Measurements from ENCODE around the gene CNKSR3. TPM values are rescaled to one million over a fixed set of nuclear protein-coding genes. Genes with fewer than 3 reads are reported as not detected.

Gene CNKSR3
- polyA plus RNA-seq, 3 donors, result not detected

DNA sequence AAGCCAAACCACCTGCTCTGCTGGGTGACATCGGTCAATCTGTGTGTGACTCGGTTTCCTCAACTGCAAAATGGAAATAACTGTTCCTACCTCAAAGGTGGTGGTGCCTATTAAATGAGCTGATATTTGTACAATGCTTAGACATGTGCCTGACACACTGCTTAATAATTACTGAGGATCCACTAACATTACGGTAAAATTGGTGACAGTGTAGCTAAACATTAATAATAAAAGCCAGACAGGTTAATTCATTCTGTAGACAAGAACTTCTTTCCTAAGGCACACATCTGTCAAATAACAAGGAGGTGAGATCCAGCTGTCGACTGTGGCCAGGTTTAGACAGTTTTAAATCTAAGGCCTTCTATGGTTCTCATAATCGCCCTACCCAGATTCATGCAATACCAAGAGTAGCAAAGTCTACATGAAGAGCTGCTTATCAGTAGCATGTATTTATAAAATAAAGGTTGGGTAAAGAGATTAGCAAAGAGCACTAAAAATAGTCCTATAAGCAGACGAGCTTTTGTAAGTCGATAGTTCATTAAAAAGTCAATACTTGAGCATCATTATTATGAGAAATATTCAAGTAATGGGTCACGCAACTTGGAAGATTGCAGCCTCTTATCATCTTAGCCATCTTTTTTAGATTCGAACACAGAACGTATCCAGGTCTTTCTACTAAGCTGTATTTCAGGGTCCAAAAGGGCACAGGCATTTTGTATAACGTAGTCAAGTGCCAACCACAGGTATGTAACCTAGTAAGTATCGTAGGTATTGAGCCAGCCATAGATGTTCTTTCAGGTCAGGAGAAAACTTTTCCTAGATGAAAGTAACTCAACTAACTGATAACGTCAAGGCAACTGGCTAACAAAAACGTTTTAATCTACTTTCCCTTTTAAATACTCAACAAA, 3.2 kb downstream of the CNKSR3 start:
- H3K4me1 Mint-ChIP-seq, result peaks cover 29% of the 10 kb centered on the region
- DNase-seq, result no peak
- H3K9me3 Mint-ChIP-seq, result peaks cover 0 to 9% (median 2%) of the 10 kb centered on the region in 7 donors
- Histone ChIP-seq H3K4me2 (replicated peaks; ENCODE audit: extremely low read depth, low read length, poor library complexity, severe bottlenecking) (no peak overlapping the region), H3K9me3 (replicated peaks in 1 of 2; ENCODE audit: control insufficient read depth in 1 of 2, insufficient read depth in 1 of 2, low read length in 2 of 2) (no peaks in the 10 kb centered on the region), H3K9ac (ENCODE audit: insufficient read depth, low read length, poor library complexity, severe bottlenecking) (no peak overlapping the region), H3K79me2 (ENCODE audit: insufficient read depth, low read length) (no peaks in the 10 kb centered on the region), H3K36me3 (replicated peaks in 1 of 2; ENCODE audit: control insufficient read depth in 1 of 2, insufficient read depth in 2 of 2, low read length in 2 of 2) (no peaks in the 10 kb centered on the region), H2AFZ (ENCODE audit: insufficient read depth, low read depth, low read length, poor library complexity, severe bottlenecking) (no peak overlapping the region), H3K27me3 (ENCODE audit: control insufficient read depth in 2 of 2, insufficient read depth in 2 of 2, low read length in 2 of 2) (peaks cover 13 to 28% of the 10 kb centered on the region in 2 donors), H3K4me3 (replicated peaks in 1 of 3; ENCODE audit: low read depth in 2 of 3, low read length in 3 of 3) (no peak overlapping the region), H3K4me1 (ENCODE audit: control insufficient read depth in 1 of 2, insufficient read depth in 2 of 2, low read length in 2 of 2) (peaks cover 13 to 22% of the 10 kb centered on the region in 2 donors), H3K27ac (ENCODE audit: low read depth in 1 of 2, low read length in 2 of 2) (no peak overlapping the region), H4K20me1 (ENCODE audit: insufficient read depth, low read length) (no peaks in the 10 kb centered on the region)
- no peak for TF ChIP-seq CTCF (IDR thresholded peaks at IDR 0.05)
- H3K4me3 Mint-ChIP-seq, result no peak overlapping the region
- peaks cover 24 to 44% (median 28%) of the 10 kb centered on the region in 3 donors for H3K27me3 Mint-ChIP-seq (ENCODE audit: low read depth in 3 of 3)
- no peaks in the 10 kb centered on the region for H3K36me3 Mint-ChIP-seq
- intact Hi-C loops (cut with micrococcal nuclease), result no loop called here
- no peak overlapping the region for H3K27ac Mint-ChIP-seq
- 98% methylated on average over 4 of the region's 14 CpGs for WGBS (ENCODE audit: insufficient coverage)

DNA sequence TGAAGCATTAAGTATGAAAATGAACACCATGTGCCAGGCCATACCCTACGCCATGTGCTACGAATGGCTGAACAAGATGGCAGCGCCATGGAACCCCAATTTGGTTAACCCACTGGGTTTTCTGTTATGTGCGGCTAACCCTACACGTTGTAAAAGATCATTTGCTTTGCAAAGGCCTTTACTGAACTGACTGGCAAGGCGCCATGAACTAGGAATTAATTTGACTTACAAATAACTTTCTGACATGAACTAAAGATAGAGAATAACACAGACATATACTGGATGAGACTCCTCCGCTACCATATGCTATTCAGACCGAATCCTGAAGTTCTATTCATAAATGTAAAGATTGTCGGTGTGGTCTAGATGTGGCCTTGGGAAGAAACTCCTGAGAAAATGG, 3.9 kb downstream of the CNKSR3 start:
- Histone ChIP-seq H3K27ac (ENCODE audit: low read depth in 1 of 2, low read length in 2 of 2) (no peak overlapping the region), H3K9me3 (replicated peaks in 1 of 2; ENCODE audit: control insufficient read depth in 1 of 2, insufficient read depth in 1 of 2, low read length in 2 of 2) (no peaks in the 10 kb centered on the region), H3K79me2 (ENCODE audit: insufficient read depth, low read length) (no peaks in the 10 kb centered on the region), H4K20me1 (ENCODE audit: insufficient read depth, low read length) (no peaks in the 10 kb centered on the region), H2AFZ (ENCODE audit: insufficient read depth, low read depth, low read length, poor library complexity, severe bottlenecking) (no peak overlapping the region), H3K27me3 (ENCODE audit: control insufficient read depth in 2 of 2, insufficient read depth in 2 of 2, low read length in 2 of 2) (peaks cover 13 to 28% of the 10 kb centered on the region in 2 donors), H3K4me2 (replicated peaks; ENCODE audit: extremely low read depth, low read length, poor library complexity, severe bottlenecking) (no peak overlapping the region), H3K4me1 (ENCODE audit: control insufficient read depth in 1 of 2, insufficient read depth in 2 of 2, low read length in 2 of 2) (peaks cover 13 to 22% of the 10 kb centered on the region in 2 donors), H3K9ac (ENCODE audit: insufficient read depth, low read length, poor library complexity, severe bottlenecking) (no peak overlapping the region), H3K4me3 (replicated peaks in 1 of 3; ENCODE audit: low read depth in 2 of 3, low read length in 3 of 3) (no peak overlapping the region), H3K36me3 (replicated peaks in 1 of 2; ENCODE audit: control insufficient read depth in 1 of 2, insufficient read depth in 2 of 2, low read length in 2 of 2) (no peaks in the 10 kb centered on the region)
- Mint-ChIP-seq H3K4me1 (peaks cover 24% of the 10 kb centered on the region), H3K27ac (no peak overlapping the region), H3K9me3 (peaks cover 0 to 9% (median 2%) of the 10 kb centered on the region in 7 donors), H3K27me3 (ENCODE audit: low read depth in 3 of 3) (peaks cover 23 to 38% (median 24%) of the 10 kb centered on the region in 3 donors), H3K36me3 (no peaks in the 10 kb centered on the region), H3K4me3 (no peak overlapping the region)
- DNase-seq, result no peak
- intact Hi-C loops (cut with micrococcal nuclease), result no loop called here
- 100% methylated on average over 5 of the region's 9 CpGs for WGBS (ENCODE audit: insufficient coverage)
- no peak for TF ChIP-seq CTCF (IDR thresholded peaks at IDR 0.05)

All from CD14-positive monocyte (primary cell).